Activated T-helper 1 cell treated with Interleukin-2 at 50 U/mL for 16 hours (primary cell): Measurements from ENCODE around the gene SPTA1.

Experiments used
- DNase-seq: peaks from one replicate; pipeline ENCODE4 v3.0.0-alpha.2; 2020; ENCODE audit warnings: low read depth

Gene SPTA1

DNA sequence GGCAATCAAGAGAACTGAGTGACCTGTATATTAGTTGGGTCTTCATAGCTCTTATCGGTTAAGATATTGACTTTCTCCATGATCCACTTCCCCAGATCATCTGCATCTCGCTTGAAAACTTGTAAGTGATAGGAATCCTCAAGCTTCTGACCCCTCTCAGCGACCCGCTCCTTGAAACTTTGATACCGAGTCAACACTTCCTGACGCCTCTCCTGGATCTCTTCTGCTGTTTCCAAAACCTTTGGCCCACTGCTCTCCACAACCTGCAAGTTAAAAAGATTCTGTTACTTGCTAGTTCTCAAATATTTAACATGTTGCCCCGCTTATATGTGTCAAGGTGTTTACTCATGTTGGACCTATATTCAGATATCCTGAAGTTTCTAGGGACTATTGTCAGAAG lies 1.4 kb downstream of the SPTA1 start:
- no peak for DNase-seq

DNA sequence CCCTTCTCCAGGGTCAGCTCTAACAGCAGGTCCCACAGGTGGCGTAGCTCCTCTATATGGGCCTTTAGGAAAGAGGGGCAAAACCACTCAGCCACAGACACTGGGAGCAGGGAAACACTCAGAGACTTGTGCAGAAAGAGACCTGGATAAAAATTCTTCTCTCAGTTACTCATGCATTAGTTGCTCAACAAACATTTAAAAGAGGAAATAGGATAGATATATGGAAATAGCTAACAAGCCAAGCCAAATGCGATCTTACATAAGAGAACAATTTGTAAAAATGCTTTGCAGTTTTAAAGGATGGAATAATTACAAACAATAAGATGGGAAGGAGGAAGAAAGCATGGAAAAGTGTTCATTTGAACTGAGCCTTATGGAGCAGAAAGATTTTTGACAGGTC lies 4.9 kb downstream of the SPTA1 start:
- DNase-seq, result no peak

DNA sequence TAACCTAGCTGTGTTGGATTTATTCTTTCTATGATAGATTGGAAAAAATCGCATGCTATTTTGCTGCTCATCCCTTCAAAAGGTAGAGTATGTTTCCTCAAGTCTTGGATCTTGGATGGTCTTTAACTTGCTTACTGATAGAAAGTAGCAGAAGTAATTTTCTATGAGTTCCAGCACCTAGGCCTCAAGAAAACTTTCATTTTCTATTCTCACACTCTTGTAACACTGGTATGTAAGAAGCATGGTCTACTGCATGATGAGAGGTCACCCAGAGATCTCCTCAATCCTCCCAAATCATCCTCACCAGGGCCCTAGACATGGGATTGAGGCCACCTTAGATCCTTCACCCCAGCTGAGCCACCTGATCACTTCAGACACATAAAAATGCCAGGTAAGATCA lies 7.2 kb downstream of the SPTA1 start:
- DNase-seq, result no peak

DNA sequence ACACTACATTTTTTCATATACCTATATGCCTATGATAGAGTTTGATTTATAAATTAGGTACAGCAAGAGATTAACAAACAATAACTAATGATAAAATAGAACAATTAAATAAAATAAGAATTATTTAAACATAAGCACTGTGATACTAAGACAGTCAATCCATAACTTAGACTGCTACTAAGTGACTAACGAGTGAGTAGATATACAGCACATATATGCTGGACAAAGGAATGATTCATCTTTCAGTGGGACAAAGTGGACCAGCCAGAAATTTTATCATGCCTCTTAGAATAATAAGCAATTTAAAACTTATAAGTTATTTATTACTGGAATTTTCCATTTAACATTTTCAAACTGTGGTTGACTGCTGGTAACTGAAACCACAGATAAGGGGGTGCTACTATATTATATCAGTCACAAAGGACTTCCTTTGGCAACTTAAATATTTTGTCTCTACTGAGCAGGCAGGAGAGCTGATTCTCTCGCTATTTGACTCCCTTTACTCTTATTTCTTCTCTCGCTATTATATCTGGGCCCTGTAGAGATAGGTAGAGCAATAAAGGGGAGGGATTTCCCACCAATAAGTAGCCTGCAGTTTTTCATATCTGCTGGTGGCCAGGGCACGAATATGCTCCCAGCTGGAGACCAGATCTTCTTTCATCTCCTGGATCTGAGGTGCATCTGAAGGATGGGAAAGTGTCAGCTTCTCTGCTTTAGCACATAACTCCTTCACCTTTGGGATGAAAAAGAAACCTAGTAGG lies 10.8 kb downstream of the SPTA1 start:
- DNase-seq, result no peak

DNA sequence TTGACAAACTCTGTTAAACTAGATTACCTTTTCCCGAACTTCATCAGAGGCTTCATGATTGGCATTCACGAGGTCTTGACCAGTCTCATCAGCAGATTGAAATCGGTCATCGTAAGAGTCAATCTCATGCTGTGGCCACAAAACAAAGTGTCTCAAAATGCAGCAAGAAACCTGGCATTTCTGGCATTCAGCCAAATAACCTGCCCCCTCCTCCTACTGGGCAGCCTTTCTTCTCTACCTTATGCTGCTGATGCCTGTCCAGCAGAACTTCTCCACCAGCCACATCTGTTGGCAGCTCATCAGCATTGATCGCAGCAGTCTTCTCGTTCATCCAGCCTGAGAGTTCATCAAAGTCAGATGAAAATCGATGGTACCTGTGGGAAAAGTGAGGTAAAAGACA lies 12.2 kb downstream of the SPTA1 start:
- DNase-seq, result no peak

DNA sequence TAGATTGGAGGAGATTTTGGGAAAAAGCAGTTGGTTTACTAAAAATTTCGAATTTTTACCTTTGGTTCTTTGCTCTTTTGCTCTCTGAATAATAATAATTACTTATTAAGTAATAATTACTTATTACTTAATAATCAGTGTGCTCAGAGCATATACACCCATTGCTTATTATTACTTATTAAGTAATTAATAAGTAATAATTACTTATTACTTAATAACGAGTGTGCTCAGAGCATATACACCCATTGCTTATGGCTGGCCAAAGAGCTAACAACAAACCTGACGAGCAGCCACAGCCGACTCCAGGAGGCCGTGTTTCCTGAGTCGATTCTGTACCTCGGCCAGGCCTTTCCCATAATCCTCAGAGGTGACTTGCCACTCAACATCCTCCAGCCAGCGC lies 20.5 kb downstream of the SPTA1 start:
- no peak for DNase-seq

DNA sequence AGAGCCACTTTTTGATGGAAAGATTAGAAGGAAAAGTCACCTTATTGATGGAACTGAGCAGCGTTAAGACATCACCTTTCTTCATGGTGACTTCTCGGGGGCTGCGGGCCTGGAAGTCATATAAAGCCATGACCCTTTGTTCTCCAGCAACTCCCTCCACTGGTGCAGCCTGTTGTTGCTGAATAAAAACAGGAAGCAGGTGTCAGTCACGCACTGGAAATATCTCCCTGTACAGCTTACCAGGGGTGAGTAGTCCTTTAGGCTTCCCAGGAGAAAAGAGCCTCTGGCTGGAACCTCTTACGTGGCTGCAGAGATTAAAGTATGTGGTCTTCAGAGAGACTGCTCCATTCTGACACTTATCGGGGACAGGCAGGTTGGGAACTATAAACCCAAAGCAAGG lies 31.9 kb downstream of the SPTA1 start:
- DNase-seq, result no peak

DNA sequence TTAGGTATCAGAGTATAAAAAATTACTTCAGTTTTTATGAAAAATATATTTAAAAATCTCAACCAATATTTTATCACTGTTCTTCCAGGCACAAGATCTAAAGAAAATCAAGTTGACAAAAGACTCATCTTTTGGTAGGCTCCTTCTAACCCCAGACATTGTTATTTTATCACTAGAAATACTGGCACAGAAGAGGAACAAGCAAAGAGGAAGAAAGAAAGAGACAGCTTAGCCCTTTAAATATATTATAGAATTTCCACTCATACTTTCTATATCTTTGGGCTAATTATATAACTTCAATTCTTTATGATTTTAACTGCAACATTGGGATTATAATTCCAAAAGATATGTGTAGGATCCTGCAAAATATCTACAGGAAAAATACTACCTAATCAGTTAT lies 32.4 kb downstream of the SPTA1 start:
- DNase-seq, result no peak

DNA sequence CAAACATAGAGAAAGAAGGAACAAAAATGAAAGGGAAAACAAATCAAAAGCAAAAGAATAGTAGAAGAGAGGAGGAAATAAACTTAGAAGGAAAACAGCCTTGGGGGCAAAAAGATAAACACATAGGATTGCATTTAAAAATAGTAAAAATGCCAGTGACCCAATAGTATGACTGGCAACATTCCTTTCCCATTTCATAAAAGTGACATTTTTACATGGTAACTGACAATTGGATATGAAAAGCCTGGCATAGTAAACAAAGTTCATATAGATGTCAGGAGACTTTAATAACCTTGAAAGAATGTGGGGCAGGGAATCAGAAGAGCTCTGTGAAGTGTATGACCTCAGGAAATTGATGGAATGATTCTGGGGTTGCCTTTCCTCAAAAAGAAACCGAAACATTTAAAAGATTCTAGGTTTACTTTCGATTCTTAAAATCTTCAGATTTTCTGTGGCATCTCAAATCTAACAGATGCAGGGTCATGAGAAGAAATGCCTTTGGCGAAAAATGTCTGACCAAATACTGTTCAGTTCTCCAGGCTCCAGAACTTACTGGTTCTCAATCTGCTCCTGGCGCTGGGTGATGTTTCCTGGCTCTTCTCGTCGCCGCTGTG lies 33.7 kb downstream of the SPTA1 start:
- DNase-seq, result no peak

DNA sequence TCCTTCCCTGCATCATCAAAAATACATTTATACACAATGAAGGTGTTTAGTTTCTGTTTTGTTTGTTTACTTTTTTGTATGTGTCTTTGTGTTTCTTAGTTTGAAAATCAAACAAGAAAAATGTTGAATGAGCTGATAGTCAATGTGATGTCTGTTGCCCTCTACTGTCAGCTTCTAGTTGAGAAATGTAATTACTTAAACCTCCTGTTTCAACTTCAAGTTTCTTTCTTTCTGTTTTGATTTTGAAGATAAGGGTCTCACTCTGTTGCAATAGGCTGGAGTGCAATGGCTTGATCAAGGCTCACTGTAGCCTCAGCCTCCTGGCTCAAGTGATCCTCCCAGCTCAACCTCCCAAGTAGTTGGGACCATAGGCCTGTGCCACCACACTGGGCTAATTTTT lies 37.5 kb downstream of the SPTA1 start:
- DNase-seq, result no peak

DNA sequence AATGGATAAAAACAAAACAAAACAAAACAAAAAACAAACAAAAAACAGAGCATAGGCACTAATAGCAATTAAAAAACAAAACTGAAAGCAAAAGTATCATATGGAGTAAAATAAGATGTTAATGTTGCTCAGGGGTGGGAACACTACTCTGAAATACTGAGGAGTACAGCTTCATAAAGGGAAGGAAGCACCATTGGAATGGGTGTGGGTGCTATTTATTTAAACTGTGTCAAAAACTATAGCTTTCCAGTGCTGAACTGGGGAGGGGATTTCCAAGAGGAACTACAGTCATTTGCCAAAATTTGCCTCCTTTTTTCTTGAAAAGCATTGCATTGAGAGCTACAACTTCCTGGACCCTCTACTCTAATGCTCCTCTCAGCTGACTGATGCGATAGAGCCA lies 40.0 kb downstream of the SPTA1 start:
- no peak for DNase-seq

DNA sequence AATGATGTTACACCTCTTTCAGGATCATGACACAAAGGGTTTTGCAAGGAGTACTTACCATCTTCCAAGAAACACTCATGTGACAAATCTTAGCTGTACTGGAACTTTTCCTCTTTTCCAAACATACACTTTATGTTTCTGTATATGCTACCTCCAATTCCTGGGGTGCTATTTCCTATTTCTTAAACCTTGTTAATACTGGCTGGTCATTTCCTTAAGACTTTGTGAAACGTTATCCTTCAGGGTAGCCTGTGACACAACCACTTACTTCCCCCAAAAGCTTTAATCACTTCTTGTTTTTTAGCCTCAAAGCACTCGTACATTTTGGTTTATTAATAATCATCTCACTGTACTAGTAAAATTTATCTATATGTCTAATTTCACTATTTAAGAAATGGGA lies 42.1 kb downstream of the SPTA1 start:
- DNase-seq, result no peak

DNA sequence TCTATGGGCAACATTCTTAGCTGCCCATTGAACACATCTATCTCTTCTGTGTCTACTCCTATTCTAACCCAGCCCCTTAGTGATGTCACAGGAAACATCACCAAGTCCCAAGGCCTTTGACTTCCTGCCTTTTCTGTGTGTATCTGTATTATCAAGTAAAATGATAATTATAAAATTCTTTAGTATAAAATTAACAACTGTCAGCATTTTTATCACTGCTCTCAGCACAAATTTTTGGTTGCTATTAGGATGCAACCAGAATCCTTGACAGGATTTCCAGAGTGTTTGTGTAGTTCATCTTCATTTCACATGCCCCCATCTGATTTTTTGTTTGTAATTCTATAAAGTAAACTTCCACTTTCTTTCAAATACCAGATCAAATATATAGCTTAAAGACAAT lies 47.6 kb downstream of the SPTA1 start:
- no peak for DNase-seq

DNA sequence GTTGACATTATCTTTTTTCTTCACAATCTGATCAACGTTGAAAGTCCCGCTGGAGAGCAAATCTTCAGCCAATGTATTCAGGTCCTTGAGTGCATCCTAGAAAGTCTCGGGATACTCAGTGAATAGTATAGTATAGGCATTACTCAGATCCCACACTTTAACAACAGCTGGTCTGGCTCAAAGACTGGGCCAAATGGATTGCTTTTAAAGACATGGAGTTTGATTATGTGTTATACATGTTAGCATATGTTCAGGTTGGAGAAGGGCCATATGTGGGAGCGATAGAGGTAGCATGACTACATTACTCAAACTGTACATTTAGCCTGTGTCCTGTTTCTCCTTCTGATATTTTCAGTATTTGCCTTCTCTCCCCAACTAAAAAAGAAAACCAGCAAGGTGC lies 48.4 kb downstream of the SPTA1 start:
- DNase-seq, result no peak

DNA sequence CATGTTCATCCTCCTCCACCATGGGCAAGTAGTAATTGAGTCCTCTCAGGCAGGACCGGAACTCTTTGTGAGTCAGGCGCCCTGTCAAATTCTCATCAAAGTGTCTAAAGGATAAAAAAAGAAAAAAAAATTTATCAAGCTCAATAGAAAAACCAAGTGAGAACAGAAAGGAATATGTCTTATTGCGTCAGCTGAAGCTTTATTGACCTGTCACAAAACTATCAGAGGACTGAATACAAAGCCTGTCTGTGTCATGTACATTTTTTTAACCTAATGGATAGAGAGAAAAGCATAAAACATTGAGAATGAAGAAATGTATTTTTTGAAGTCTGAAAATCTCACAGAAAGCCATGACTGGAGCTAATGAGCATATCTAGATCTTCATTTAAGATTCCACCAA lies 72.8 kb downstream of the SPTA1 start:
- DNase-seq, result no peak

DNA sequence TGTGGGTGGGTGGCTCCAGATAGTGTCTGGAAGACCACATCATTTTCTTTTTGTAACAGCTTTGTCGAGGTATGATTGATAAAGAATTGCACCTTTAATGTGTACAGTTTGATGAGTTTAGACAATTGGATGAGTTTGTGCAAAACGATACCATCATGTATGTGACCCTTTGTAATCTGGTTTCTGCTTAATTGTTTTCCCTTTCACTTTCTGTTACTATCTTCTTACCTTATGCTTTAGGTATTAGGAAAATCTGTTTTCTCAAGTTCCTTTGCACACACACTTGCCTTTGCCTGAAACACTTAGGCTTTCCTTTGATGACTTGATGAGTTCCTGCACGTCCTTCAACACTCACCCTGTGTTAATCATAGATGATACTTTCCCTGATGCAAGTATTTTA lies 74.6 kb downstream of the SPTA1 start:
- DNase-seq, result no peak

DNA sequence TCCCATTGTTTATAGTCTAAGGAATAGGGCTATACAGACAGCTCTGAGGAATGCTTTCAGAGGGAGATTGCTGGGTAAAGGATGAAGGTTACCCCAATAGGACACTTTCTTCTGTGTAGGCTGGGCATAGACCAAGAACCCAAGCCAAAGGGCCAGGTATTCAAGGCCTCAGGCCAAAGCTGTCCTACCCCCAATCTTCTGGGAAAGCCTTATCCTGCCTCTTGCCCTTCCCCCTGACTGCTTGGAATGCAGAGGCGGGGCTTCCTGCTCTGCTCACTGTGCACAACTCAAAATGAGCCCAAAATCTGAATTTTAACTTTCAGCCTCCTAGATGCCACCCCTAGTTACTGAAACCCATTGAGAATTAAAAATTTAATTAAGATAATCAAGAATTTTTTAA lies 79.2 kb downstream of the SPTA1 start:
- no peak for DNase-seq

DNA sequence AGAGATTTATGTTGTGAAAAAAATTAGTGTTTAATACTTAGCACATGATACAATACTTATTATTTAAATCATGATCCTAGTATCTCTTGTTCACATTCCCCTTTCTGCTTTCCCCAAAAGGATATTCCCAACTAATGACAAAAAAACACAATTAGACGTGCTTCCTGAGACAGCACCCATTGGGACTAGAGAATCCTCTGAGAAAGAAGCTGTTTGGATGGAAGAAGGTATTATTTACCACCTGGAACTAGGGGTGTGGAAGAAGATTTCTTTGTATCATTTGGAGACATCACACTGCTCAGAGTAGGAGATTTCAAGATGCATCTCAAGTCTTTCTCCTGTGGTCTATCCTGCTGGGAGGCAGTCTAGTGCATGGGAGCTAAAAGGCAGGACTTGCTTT lies 81.5 kb downstream of the SPTA1 start, which contains the start of gene OR10Z1:
OR10Z1 (plus strand) TSS at position 301 of the 400 bp plus-strand sequence. CDS start 1,171 bp downstream, outside the sequence.
- DNase-seq, result no peak

DNA sequence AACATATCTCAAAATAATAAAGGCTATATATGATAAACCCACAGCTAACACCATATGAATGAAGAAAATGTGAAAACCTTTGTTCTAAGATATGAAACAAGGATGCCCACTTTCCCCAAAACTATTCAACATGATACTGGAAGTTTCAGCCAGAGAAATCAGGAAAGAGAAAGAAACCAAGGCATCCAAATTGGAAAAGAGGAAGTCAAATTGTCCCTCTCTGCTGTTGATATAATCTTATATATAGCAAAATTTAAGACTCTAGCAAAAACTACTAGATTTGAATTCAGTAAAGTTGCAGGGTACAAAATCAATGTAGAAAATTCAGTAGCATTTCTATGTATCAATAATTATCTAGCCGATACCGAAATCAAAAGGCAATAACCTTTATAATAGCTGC lies 85.8 kb downstream of the SPTA1 start:
- no peak for DNase-seq

DNA sequence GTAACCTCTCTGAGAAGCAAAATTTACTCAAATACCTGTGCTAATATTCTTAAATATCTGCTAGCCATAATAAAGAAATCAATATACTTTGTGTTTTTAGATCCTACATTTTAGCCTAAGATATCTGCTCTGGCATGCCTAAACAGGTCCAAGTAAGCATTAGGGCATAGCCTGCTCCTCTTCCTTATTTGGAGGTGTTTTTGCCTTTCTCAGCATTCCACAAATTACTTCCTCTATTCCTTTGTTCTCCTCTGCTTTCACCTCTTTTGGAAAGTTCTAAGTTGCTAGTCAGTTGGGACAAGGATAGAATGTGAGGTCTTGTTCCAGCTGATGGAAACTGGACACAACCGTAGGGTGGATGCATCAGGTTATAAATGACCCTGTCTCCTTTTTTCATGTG lies 99.6 kb downstream of the SPTA1 start:
- no peak for DNase-seq

DNA sequence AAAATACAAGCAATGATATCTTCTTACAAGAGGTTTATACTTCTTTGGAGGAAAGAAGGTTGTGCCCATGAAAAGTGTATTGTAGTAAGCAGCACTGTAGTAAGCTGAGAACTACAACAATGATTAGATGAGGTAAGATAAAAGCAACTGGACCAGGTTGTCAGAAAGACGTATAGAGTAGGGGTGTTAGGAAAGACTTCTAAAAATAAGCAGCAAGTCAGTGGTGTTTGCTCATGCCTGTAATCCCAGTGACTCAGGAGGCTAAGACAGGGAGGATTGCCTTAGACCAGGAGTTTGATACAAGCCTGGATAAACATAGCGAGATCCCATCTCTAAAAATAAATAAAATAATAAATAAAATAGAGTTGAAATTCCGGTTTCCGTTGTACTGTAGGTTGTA lies 102.6 kb downstream of the SPTA1 start:
- DNase-seq, result no peak

DNA sequence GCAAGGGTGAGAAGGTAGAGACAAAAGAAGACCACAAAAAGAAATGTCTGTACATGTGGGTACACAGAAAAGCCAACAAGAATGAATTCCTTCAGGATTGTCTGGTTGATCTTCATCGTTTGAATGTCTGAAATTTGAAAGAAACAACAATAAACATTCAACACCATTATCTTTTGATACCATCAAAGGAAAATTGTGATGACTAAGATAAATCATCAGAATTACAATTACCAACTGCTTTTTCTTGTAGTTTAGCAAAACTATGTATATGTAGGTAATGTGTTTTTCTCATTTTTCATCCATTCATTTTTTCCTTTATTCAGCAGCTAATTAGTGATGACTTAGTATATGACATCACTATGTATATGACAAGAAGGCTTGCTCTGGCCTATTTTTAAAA lies 106.8 kb downstream of the SPTA1 start, which contains the start of gene OR10X1:
OR10X1 (minus strand) TSS at position 167 of the 400 bp plus-strand sequence; CDS start at position 167, 0 bp downstream.
- DNase-seq, result no peak

DNA sequence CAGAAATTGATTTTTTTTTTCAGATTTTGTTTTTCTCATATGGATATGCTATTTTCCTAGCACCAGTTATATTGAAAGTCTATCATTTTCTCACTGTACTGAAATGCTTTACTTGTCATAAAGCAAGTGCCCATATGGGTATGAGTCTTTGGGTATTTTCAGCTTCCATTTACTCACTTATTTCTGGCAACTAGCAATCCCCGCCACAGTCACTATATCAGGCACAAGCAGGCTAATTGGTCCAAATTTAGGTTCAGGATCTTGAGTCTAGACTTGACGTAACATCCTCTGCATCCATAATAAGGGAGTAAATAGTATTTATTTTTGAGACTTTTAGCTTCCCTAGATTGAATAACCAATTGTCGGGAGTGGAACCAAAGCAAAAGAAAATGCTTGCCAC lies 109.0 kb downstream of the SPTA1 start:
- no peak for DNase-seq

DNA sequence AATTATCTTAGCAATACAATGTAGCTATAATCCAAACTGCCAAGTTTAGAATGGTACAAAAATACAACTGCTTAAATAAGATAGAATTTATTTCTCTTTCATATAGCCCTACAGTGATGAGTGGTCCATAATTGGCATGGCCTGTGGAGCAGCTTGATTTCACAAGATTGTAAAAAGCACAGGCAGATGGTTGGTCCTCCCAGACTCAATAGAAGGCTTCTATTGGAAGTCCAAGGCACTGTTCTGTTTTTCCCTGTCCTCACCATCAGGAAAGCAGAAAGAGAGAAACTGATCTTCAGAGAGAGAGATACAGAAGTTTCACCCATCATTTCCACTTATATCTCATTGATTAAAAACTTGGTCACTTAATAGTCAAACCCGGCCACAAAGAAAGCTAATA lies 114.3 kb downstream of the SPTA1 start:
- DNase-seq, result no peak
